Measurements from ENCODE around the gene LRP8. TPM values are rescaled to one million over a fixed set of nuclear protein-coding genes. Genes with fewer than 3 reads are reported as not detected.

Gene LRP8
- total RNA-seq, 4 donors from 2014 or later, result 1.4 to 9.8 (median 4.3) TPM

DNA sequence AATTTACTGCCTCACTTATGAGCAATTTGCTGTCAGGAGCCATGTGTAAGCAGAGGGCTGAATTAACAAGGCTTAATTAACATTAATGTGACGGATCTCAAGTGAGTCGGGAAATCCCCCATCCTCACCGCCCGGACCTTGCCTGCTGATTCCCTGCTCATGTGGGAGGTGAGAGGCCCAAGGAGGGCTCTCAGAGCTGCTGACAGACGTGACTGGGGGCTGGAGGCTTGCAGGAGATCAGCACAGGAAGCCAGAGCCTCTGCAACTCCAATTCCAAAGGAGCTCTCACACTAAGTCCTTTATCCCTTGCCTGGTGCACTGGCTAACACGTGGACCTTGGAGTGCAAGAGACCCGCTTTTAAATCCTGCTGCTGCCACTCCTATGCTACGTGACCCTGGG is 19.4 kb downstream of the LRP8 start:
- TF ChIP-seq, protein P1, sequence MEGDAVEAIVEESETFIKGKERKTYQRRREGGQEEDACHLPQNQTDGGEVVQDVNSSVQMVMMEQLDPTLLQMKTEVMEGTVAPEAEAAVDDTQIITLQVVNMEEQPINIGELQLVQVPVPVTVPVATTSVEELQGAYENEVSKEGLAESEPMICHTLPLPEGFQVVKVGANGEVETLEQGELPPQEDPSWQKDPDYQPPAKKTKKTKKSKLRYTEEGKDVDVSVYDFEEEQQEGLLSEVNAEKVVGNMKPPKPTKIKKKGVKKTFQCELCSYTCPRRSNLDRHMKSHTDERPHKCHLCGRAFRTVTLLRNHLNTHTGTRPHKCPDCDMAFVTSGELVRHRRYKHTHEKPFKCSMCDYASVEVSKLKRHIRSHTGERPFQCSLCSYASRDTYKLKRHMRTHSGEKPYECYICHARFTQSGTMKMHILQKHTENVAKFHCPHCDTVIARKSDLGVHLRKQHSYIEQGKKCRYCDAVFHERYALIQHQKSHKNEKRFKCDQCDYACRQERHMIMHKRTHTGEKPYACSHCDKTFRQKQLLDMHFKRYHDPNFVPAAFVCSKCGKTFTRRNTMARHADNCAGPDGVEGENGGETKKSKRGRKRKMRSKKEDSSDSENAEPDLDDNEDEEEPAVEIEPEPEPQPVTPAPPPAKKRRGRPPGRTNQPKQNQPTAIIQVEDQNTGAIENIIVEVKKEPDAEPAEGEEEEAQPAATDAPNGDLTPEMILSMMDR (IDR thresholded peaks at IDR 0.05; ENCODE audit: low read depth), result no peak

DNA sequence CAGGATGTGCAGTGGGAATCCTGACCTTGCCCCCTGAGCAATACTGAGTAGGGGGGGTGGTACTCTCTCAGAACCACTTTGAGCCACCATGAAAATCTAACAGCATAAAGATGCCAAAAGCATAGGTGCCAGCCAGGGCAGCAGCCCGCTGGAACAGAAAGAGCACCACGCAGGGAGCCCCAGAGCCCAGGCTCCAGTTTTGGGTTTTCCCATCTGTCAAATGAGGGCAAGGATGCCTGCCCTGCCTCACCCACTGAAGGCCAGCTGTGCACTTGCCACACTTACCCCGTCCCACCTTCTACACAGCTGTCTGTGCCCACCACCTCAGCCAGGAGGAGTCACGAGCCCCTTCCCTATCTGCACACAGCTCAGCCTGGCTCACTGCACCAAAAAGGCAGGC is 20.8 kb downstream of the LRP8 start:
- TF ChIP-seq, protein P1 (IDR thresholded peaks at IDR 0.05; ENCODE audit: low read depth), result no peak

DNA sequence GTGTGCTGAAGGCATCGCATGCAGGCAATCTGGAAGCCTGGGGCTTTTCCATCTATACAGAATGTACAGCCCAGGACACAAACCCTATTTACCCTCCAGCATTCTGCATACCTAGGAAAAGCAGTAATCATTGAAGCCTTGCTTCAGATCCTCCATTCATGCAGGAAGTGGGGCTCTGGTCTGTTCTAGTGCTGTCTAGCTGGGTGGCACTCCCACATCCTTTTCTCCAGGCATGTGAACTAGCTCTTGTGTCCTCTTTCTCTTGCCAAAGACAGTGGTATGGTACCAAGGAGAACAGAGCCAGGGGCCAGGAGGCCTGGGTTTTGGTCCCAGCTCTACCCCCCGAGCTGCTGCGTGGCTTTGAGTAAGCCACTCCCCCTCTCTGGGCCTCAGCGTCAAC is 21.7 kb downstream of the LRP8 start:
- TF ChIP-seq, protein P1 (IDR thresholded peaks at IDR 0.05; ENCODE audit: low read depth), result no peak

DNA sequence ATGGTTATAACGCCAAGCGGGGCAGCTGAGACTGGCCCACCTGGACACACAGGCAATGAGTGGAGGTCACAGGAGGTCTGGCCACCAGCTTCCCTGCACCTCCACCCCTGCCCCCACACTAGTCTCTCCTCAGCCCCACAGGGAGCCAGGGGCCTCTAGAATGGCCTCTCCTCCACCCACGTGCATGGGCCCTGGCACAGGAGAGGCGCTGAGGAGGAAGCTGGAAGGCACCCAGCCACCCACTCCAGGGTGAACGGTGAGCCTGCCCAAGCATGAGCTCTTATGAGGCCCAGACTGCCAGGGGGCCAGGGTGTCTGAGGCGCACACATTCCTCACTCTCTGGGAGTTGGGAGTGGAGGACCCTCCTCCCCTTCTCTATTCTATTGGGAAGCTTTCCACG is 22.2 kb downstream of the LRP8 start:
- TF ChIP-seq, protein P1 (IDR thresholded peaks at IDR 0.05; ENCODE audit: low read depth), result no peak

DNA sequence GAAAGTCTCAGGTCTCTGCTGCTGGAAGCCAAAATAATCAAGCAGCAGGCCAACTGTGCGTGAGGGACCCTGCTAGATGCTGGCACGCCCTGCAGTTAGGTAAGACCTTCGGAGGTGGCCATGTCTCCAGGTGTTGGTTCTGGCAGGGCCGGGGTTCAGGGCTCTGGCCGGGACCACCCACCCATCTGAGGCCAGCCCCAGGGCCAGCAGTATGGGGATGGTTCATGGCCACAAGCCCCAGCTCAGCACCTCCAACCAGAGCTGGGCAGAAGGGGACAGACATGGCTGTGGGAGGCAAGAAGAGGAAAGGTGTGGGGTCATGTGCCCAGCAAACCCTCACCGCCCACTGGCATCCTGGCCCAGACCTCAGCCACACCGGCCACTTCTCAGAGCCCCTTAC is 23.3 kb downstream of the LRP8 start:
- TF ChIP-seq, protein P1 (IDR thresholded peaks at IDR 0.05; ENCODE audit: low read depth), result no peak

DNA sequence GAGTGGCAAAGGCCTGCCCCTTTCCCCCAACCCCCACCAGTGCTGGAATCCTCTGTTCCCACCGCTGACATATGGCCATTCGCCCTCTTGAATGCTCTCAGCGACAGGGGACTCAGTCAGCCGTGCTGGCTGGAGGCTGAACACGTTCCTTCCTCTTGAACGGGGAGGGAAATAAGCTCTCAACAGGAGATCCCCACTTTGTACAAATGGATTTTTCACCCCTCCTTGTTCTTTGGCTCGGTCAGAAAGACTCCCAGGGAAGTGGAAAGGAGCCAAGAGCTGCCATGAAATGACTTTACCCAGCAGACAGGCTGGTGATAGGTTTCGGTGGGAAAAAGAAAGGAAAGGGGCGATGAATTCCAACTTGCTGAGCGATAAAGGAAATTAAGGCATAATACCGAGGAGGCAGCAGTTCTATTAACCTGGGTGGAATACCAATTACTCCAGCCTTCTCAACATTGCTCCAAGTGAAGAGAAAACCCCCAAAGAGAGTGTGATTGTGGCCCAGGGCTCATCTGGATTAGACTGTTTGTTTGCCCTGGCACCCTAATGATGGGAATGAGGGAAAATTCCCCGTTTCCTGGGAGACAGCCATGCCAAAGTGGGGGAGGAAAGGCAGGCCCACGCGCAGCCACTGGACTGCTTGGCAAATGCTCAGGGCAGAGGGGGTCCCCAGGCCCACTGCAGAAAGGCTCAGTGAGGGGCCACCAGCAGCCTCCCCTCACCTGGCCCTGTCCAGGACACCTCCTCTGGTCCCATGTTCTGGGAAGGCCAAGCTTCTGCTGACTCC is 23.9 kb downstream of the LRP8 start:
- TF ChIP-seq, protein P1 (IDR thresholded peaks at IDR 0.05; ENCODE audit: low read depth), result no peak

DNA sequence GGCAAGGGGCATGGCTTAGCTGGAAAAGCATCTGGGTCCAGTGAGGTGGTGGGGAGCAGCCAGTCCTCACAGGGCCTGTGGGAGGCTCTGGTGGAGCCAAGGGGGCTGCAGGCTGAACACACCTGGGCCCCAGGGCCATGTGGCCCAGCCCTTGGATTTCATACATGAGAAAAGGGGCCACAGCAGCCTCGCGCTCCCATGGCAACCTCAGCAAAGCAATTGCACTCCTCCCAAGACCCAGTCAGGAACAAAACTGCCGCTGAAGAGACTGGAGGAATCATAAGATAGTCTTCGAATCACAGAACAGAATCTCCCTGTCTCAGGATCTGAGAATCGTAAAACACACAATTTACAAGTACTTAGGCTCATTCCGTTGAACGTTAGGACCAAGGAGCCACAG is 24.6 kb downstream of the LRP8 start:
- TF ChIP-seq, protein P1 (IDR thresholded peaks at IDR 0.05; ENCODE audit: low read depth), result no peak
